ENCODE measurements around the gene DELE1. TPM values are rescaled to one million over a fixed set of nuclear protein-coding genes. Genes with fewer than 3 reads are reported as not detected.

DELE1 gene
- total and polyA plus RNA-seq, 2 donors (not counting 1 experiment from before 2014, with no cell fraction given): 38.6 to 40.5 TPM

- Histone ChIP-seq H3K36me3 (ENCODE audit: control insufficient read depth, insufficient read depth, low read length) (no peaks in the 10 kb centered on the region), H3K27me3 (ENCODE audit: control insufficient read depth, insufficient read depth, low read length) (peaks cover 11% of the 10 kb centered on the region)
- no peak for DNase-seq (ENCODE audit: low read depth in 2 of 2)
These were observed 20.4 kb upstream of the DELE1 start for GRCh38 chr5:141903261-141903660.

DNA sequence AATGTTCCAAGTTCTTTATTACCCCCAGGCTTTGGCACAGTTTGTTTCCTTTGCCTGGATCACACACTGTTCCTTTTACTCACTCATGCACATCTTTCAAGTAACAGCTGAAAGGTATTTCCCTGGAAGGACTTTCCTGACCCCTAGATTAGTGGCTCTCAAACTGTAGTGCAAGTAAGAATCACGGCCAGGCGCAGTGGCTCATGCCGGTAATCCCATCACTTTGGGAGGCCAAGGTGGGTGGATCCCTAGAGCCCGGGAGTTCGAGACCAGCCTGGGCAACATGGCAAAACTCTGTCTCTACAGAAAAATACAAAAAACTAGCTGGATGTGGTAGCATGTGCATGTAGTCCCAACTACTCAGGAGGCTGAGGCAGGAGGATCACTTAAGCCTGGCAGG lies 19.1 kb upstream of the DELE1 start:
- H3K4me2 ChIP-seq (ENCODE audit: extremely low read depth, insufficient read depth, low read length): no peak overlapping the region
- no peaks in the 10 kb centered on the region for H4K20me1 ChIP-seq (ENCODE audit: control insufficient read depth, extremely low read depth, insufficient read depth, low read length)
- H3K4me1 ChIP-seq (ENCODE audit: control insufficient read depth, extremely low read depth, insufficient read depth, low read length): no peaks in the 10 kb centered on the region
- H3K4me3 ChIP-seq (replicated peaks in 1 of 4; ENCODE audit: control extremely low read depth in 1 of 4, insufficient read depth in 1 of 4, low read depth in 3 of 4, low read length in 4 of 4): no peak overlapping the region
- no peak overlapping the region for H2AFZ ChIP-seq (ENCODE audit: low read length)
- no peaks in the 10 kb centered on the region for H3K9me3 ChIP-seq (ENCODE audit: control insufficient read depth, insufficient read depth, low read depth, low read length)
- no peak for TF ChIP-seq CTCF (conservative IDR thresholded peaks at IDR 0.05 in 1 of 2, IDR thresholded peaks at IDR 0.05 in 1 of 2; ENCODE audit: low read depth in 1 of 2, low read length in 2 of 2)
- no peak for TF ChIP-seq EZH2 (IDR thresholded peaks at IDR 0.05; ENCODE audit: low read length, missing control alignments)
- H3K27ac ChIP-seq (ENCODE audit: insufficient read depth, low read length): no peak overlapping the region
- no peaks in the 10 kb centered on the region for H3K79me2 ChIP-seq (ENCODE audit: control insufficient read depth, insufficient read depth, low read length)
- no peaks in the 10 kb centered on the region for H3K36me3 ChIP-seq (ENCODE audit: control insufficient read depth, insufficient read depth, low read length)
- no peak for DNase-seq (ENCODE audit: low read depth in 2 of 2)
- H3K27me3 ChIP-seq (ENCODE audit: control insufficient read depth, insufficient read depth, low read length): peaks cover 10% of the 10 kb centered on the region
- no peak overlapping the region for H3K9ac ChIP-seq (ENCODE audit: insufficient read depth, low read length)

More at GRCh38 chr5:141903261-141903660, 20.4 kb upstream of the DELE1 start:
- TF ChIP-seq EZH2 (IDR thresholded peaks at IDR 0.05; ENCODE audit: low read length, missing control alignments): no peak
- TF ChIP-seq CTCF (conservative IDR thresholded peaks at IDR 0.05 in 1 of 2, IDR thresholded peaks at IDR 0.05 in 1 of 2; ENCODE audit: low read depth in 1 of 2, low read length in 2 of 2): no peak
- H3K9me3 ChIP-seq (ENCODE audit: control insufficient read depth, insufficient read depth, low read depth, low read length): no peaks in the 10 kb centered on the region
- no peaks in the 10 kb centered on the region for H3K4me1 ChIP-seq (ENCODE audit: control insufficient read depth, extremely low read depth, insufficient read depth, low read length)
- no peak overlapping the region for H3K9ac ChIP-seq (ENCODE audit: insufficient read depth, low read length)
- H3K79me2 ChIP-seq (ENCODE audit: control insufficient read depth, insufficient read depth, low read length): no peaks in the 10 kb centered on the region
- no peak overlapping the region for H3K27ac ChIP-seq (ENCODE audit: insufficient read depth, low read length)
- no peaks in the 10 kb centered on the region for H4K20me1 ChIP-seq (ENCODE audit: control insufficient read depth, extremely low read depth, insufficient read depth, low read length)
- H2AFZ ChIP-seq (ENCODE audit: low read length): no peak overlapping the region
- H3K4me3 ChIP-seq (replicated peaks in 1 of 4; ENCODE audit: control extremely low read depth in 1 of 4, insufficient read depth in 1 of 4, low read depth in 3 of 4, low read length in 4 of 4): no peak overlapping the region
- H3K4me2 ChIP-seq (ENCODE audit: extremely low read depth, insufficient read depth, low read length): no peak overlapping the region

- TF ChIP-seq EZH2 (IDR thresholded peaks at IDR 0.05; ENCODE audit: low read length, missing control alignments): no peak
- TF ChIP-seq CTCF (conservative IDR thresholded peaks at IDR 0.05 in 1 of 2, IDR thresholded peaks at IDR 0.05 in 1 of 2; ENCODE audit: low read depth in 1 of 2, low read length in 2 of 2): no peak
These were observed 17.2 kb upstream of the DELE1 start for GRCh38 chr5:141906517-141906916.

More at GRCh38 chr5:141906517-141906916, 17.2 kb upstream of the DELE1 start:
- H3K9ac ChIP-seq (ENCODE audit: insufficient read depth, low read length): no peak overlapping the region
- H3K27ac ChIP-seq (ENCODE audit: insufficient read depth, low read length): no peak overlapping the region
- H4K20me1 ChIP-seq (ENCODE audit: control insufficient read depth, extremely low read depth, insufficient read depth, low read length): no peaks in the 10 kb centered on the region
- no peaks in the 10 kb centered on the region for H3K9me3 ChIP-seq (ENCODE audit: control insufficient read depth, insufficient read depth, low read depth, low read length)
- H3K36me3 ChIP-seq (ENCODE audit: control insufficient read depth, insufficient read depth, low read length): no peaks in the 10 kb centered on the region
- no peak overlapping the region for H3K4me3 ChIP-seq (replicated peaks in 1 of 4; ENCODE audit: control extremely low read depth in 1 of 4, insufficient read depth in 1 of 4, low read depth in 3 of 4, low read length in 4 of 4)
- no peak overlapping the region for H3K4me2 ChIP-seq (ENCODE audit: extremely low read depth, insufficient read depth, low read length)
- peaks cover 10% of the 10 kb centered on the region for H3K27me3 ChIP-seq (ENCODE audit: control insufficient read depth, insufficient read depth, low read length)
- H2AFZ ChIP-seq (ENCODE audit: low read length): no peak overlapping the region
- no peak for DNase-seq (ENCODE audit: low read depth in 2 of 2)
- H3K4me1 ChIP-seq (ENCODE audit: control insufficient read depth, extremely low read depth, insufficient read depth, low read length): no peaks in the 10 kb centered on the region
- H3K79me2 ChIP-seq (ENCODE audit: control insufficient read depth, insufficient read depth, low read length): no peaks in the 10 kb centered on the region

All from fibroblast of lung (primary cell).